H7 (cell line): ENCODE results near the gene TLE1. TPM values are rescaled to one million over a fixed set of nuclear protein-coding genes. Genes with fewer than 3 reads are reported as not detected.
"Not testable (repeated sequence)": the region's sequence is repeated elsewhere in the genome, so short reads cannot be mapped to it uniquely, and the experiment has no call there.

Experiments used
- DNase-seq: peaks from one replicate; pipeline ENCODE4 v3.0.0; 2012
- H3K27me3 ChIP-seq: 2 replicates; pipeline ENCODE4 v1.6.0; 2011; ENCODE audit warnings: mild to moderate bottlenecking, low read length; ENCODE audit not compliant: control insufficient read depth, insufficient read depth
- H3K36me3 ChIP-seq: replicated peaks from 2 replicates; pipeline ENCODE4 v1.5.1; 2011; ENCODE audit warnings: low read length; ENCODE audit not compliant: control insufficient read depth, insufficient read depth
- H3K4me3 ChIP-seq: 2 replicates; pipeline ENCODE4 v1.5.1; 2011; ENCODE audit warnings: low read depth, mild to moderate bottlenecking, control low read depth, low read length, moderate library complexity; ENCODE audit not compliant: insufficient read depth
- total RNA-seq: library from RNA; depleted of rRNA; stranded (reverse); fragments of >200 nt; shearing (Covaris generic); gene quantifications from 2 replicates; pipeline ENCODE4 v1.2.3, GENCODE V29; 2014

The TLE1 gene
- total RNA-seq, 1 experiment from 2014 or later = 84.1 TPM

GRCh38 chr9:81650586-81651515 lies 38.5 kb downstream of the TLE1 start:
- H3K27me3 ChIP-seq = no peaks in the 10 kb centered on the region
- H3K4me3 ChIP-seq = no peak overlapping the region
- DNase-seq = no peak

GRCh38 chr9:81649475-81650240 lies 39.7 kb downstream of the TLE1 start:
- Histone ChIP-seq H3K27me3 (no peaks in the 10 kb centered on the region), H3K36me3 (peaks cover 2% of the 10 kb centered on the region), H3K4me3 (no peak overlapping the region)
- no peak for DNase-seq

More at GRCh38 chr9:81650586-81651515, 38.5 kb downstream of the TLE1 start:
- peaks cover 2% of the 10 kb centered on the region for H3K36me3 ChIP-seq

- H3K4me3 ChIP-seq = no peak overlapping the region
- no peak for DNase-seq
- H3K27me3 ChIP-seq = no peaks in the 10 kb centered on the region
- peaks cover 2% of the 10 kb centered on the region for H3K36me3 ChIP-seq
These were observed 40.5 kb downstream of the TLE1 start for GRCh38 chr9:81648891-81649290.

- no peak for DNase-seq
- H3K36me3 ChIP-seq = no peaks in the 10 kb centered on the region; the same call in none of the 2 replicates
- no peak overlapping the region for H3K4me3 ChIP-seq
- H3K27me3 ChIP-seq = no peaks in the 10 kb centered on the region
These were observed 43.0 kb downstream of the TLE1 start for GRCh38 chr9:81646337-81646736.

GRCh38 chr9:81644513-81644912 lies 44.8 kb downstream of the TLE1 start:
- H3K4me3 ChIP-seq, DNase-seq, H3K27me3 ChIP-seq, H3K36me3 ChIP-seq: not testable (repeated sequence)

- no peak overlapping the region for H3K4me3 ChIP-seq
- H3K27me3 ChIP-seq = no peaks in the 10 kb centered on the region
- H3K36me3 ChIP-seq = peaks cover 2% of the 10 kb centered on the region
- no peak for DNase-seq
These were observed 52.1 kb downstream of the TLE1 start for GRCh38 chr9:81637276-81637675.

- no peak overlapping the region for H3K4me3 ChIP-seq
- no peak for DNase-seq
- no peaks in the 10 kb centered on the region for H3K27me3 ChIP-seq
- H3K36me3 ChIP-seq = peaks cover 2% of the 10 kb centered on the region
These were observed 53.1 kb downstream of the TLE1 start for GRCh38 chr9:81636255-81636599.

- Histone ChIP-seq H3K4me3 (no peak overlapping the region), H3K27me3 (no peaks in the 10 kb centered on the region), H3K36me3 (peaks cover 2% of the 10 kb centered on the region)
- DNase-seq = no peak
These were observed 53.7 kb downstream of the TLE1 start for GRCh38 chr9:81635521-81636254.

GRCh38 chr9:81634915-81635516 lies 54.3 kb downstream of the TLE1 start:
- DNase-seq = no peak
- H3K27me3 ChIP-seq = no peaks in the 10 kb centered on the region
- no peak overlapping the region for H3K4me3 ChIP-seq
- peaks cover 2% of the 10 kb centered on the region for H3K36me3 ChIP-seq

- Histone ChIP-seq H3K27me3 (no peaks in the 10 kb centered on the region), H3K4me3 (no peak overlapping the region), H3K36me3 (peaks cover 2% of the 10 kb centered on the region)
- DNase-seq = no peak
These were observed 55.1 kb downstream of the TLE1 start for GRCh38 chr9:81633952-81634854.

GRCh38 chr9:81632599-81632998 lies 56.7 kb downstream of the TLE1 start:
- Histone ChIP-seq H3K27me3 (no peaks in the 10 kb centered on the region), H3K4me3 (no peak overlapping the region), H3K36me3 (peaks cover 2% of the 10 kb centered on the region)
- no peak for DNase-seq

GRCh38 chr9:81631218-81631745 lies 58.1 kb downstream of the TLE1 start:
- Histone ChIP-seq H3K36me3 (peaks cover 2% of the 10 kb centered on the region), H3K4me3 (no peak overlapping the region), H3K27me3 (no peaks in the 10 kb centered on the region)
- no peak for DNase-seq

- no peak overlapping the region for H3K4me3 ChIP-seq
- DNase-seq = no peak
- peaks cover 2% of the 10 kb centered on the region for H3K36me3 ChIP-seq
- no peaks in the 10 kb centered on the region for H3K27me3 ChIP-seq
These were observed 59.9 kb downstream of the TLE1 start for GRCh38 chr9:81629440-81629839.
